ENCODE results near the gene ZMIZ2.
A peak's percentile ranks its signal among the peaks of the same experiment; 100 is the strongest.

The ZMIZ2 gene

DNA sequence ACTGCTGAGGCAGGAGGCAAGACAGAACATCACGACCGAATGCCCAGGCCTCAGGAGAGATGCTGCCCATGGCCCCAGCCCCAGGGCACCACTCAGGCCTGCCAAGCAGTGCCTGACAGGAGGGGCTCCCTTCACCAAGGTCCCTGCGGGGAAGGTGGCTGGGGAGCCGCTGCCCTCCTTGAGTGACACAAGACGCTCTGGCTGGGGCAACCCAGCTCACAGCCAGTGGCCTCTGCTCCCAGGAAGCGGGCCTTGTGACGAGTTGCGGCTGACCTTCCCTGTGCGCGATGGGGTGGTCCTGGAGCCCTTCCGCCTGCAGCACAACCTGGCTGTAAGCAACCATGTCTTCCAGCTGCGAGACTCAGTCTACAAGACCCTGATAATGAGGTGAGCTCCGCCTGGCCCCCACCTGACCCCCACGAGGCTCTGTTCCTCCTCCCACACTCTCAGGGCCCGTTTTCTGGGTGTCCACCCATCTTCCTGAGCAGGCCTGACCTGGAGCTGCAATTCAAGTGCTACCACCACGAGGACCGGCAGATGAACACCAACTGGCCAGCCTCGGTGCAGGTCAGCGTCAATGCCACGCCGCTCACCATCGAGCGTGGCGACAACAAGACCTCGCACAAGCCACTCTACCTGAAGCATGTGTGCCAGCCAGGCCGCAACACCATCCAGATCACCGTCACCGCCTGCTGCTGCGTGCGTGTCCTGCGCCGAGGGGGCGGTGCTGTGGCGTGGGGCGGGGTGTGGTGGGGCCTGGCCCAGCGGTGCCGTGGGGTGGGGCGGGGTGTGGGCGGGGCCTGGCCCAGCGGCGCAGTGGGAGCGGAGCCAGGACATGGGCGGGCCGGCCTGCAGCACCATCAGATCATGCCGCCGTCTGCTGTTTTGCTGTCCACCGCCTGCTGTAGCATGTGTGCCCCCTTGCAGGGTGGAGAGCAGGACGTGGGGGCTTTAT lies 12.8 kb downstream of the ZMIZ2 start:
- peaks cover 0 to 10% of the 10 kb centered on the region in 2 donors for H3K4me1 ChIP-seq (ENCODE audit: control insufficient read depth in 1 of 2, insufficient read depth in 2 of 2, low read length in 2 of 2)
- H3K27ac ChIP-seq (ENCODE audit: low read length) = no peak overlapping the region
- no peaks in the 10 kb centered on the region for H3K27me3 ChIP-seq (ENCODE audit: low read depth, low read length)
- H3K9me3 ChIP-seq (ENCODE audit: control insufficient read depth in 1 of 2, low read length in 2 of 2) = no peaks in the 10 kb centered on the region
- peaks cover 50 to 86% of the 10 kb centered on the region in 2 donors for H3K36me3 ChIP-seq (ENCODE audit: control insufficient read depth in 1 of 2, insufficient read depth in 2 of 2, low read length in 2 of 2)
- H3K4me3 ChIP-seq (ENCODE audit: low read depth in 1 of 2, low read length in 2 of 2) = no peak overlapping the region

DNA sequence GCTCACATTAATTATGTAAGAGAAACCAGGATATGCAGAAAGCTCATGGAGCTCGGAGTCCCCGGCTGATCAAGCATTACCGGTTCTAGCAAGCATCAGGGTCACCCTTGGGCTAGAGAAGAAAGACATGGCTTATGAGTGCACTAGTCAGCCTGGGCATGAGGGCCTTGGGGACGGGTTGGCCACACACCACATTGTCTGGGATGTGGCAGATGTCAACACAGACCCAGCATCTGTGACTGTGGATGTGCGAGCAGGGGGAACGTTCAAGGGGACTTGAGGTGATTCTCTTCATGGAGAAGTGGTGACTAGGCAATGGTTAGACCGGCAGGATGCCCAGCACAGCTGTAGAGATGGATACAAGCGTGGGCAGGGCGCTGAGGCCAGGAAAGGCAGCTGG lies 13.7 kb downstream of the ZMIZ2 start:
- peaks cover 46 to 87% of the 10 kb centered on the region in 2 donors for H3K36me3 ChIP-seq (ENCODE audit: control insufficient read depth in 1 of 2, insufficient read depth in 2 of 2, low read length in 2 of 2)
- no peaks in the 10 kb centered on the region for H3K27me3 ChIP-seq (ENCODE audit: low read depth, low read length)
- H3K4me3 ChIP-seq (ENCODE audit: low read depth in 1 of 2, low read length in 2 of 2) = no peak overlapping the region
- no peak overlapping the region for H3K27ac ChIP-seq (ENCODE audit: low read length)
- no peaks in the 10 kb centered on the region for H3K9me3 ChIP-seq (ENCODE audit: control insufficient read depth in 1 of 2, low read length in 2 of 2)
- H3K4me1 ChIP-seq (ENCODE audit: control insufficient read depth in 1 of 2, insufficient read depth in 2 of 2, low read length in 2 of 2) = peaks cover 0 to 4% of the 10 kb centered on the region in 2 donors

DNA sequence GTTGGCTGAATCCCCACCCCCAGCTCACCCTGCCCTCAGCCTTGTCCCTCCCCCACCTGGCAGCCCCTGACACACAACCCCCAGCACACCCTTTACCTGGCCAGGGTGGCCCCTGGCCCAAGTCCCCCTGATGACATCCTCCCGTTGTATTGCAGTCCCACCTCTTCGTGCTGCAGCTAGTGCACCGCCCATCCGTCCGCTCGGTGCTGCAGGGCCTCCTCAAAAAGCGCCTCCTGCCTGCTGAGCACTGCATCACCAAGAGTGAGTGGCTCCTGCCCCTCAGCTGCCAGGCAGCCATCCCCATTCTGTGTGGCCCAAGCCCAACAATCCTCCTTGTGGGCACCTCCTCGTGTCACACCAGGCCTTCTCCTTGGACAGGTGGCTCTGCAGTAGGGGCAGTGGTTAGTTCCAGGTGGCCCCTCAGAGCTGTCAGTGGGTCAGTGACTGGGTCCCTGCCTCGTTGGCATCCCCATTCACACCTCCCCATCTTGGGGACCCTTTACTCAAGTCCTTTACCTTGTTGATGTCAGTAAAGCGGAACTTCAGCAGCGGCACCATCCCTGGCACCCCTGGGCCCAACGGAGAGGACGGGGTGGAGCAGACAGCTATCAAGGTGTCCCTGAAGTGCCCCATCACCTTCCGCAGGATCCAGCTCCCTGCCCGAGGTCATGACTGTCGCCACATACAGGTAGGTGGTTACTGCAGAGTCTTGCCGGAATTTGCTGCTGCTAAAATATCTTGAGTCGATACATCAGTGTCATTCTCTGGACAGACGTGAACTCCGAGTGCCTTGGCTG lies 14.3 kb downstream of the ZMIZ2 start:
- Histone ChIP-seq H3K9me3 (ENCODE audit: control insufficient read depth in 1 of 2, low read length in 2 of 2) (no peaks in the 10 kb centered on the region), H3K4me3 (ENCODE audit: low read depth in 1 of 2, low read length in 2 of 2) (no peak overlapping the region), H3K27ac (ENCODE audit: low read length) (no peak overlapping the region), H3K4me1 (ENCODE audit: control insufficient read depth in 1 of 2, insufficient read depth in 2 of 2, low read length in 2 of 2) (peaks cover 0 to 9% of the 10 kb centered on the region in 2 donors), H3K36me3 (ENCODE audit: control insufficient read depth in 1 of 2, insufficient read depth in 2 of 2, low read length in 2 of 2) (peaks cover 46 to 88% of the 10 kb centered on the region in 2 donors), H3K27me3 (ENCODE audit: low read depth, low read length) (no peaks in the 10 kb centered on the region)

DNA sequence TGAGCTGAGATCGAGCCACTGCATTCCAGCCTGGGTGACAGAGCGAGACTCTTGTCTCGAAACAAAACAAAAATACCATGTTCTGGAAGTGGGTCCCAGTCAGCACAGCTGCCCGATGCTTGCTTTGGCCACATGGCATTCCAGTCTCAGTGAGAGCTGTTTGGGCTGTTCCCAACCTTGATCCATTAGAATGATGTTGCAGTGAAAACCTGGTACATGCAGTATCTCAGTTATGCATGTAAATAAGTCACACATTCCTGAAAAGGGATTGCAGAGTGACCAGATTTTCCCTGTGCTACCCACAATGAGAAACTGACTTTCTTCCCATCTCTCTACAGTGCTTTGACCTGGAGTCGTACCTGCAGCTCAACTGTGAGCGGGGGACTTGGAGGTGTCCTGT lies 15.4 kb downstream of the ZMIZ2 start:
- Histone ChIP-seq H3K27ac (ENCODE audit: low read length) (no peak overlapping the region), H3K9me3 (ENCODE audit: control insufficient read depth in 1 of 2, low read length in 2 of 2) (no peaks in the 10 kb centered on the region), H3K27me3 (ENCODE audit: low read depth, low read length) (no peaks in the 10 kb centered on the region), H3K4me3 (ENCODE audit: low read depth in 1 of 2, low read length in 2 of 2) (no peak overlapping the region), H3K4me1 (ENCODE audit: control insufficient read depth in 1 of 2, insufficient read depth in 2 of 2, low read length in 2 of 2) (peaks cover 0 to 21% of the 10 kb centered on the region in 2 donors), H3K36me3 (ENCODE audit: control insufficient read depth in 1 of 2, insufficient read depth in 2 of 2, low read length in 2 of 2) (peaks cover 46 to 83% of the 10 kb centered on the region in 2 donors)

DNA sequence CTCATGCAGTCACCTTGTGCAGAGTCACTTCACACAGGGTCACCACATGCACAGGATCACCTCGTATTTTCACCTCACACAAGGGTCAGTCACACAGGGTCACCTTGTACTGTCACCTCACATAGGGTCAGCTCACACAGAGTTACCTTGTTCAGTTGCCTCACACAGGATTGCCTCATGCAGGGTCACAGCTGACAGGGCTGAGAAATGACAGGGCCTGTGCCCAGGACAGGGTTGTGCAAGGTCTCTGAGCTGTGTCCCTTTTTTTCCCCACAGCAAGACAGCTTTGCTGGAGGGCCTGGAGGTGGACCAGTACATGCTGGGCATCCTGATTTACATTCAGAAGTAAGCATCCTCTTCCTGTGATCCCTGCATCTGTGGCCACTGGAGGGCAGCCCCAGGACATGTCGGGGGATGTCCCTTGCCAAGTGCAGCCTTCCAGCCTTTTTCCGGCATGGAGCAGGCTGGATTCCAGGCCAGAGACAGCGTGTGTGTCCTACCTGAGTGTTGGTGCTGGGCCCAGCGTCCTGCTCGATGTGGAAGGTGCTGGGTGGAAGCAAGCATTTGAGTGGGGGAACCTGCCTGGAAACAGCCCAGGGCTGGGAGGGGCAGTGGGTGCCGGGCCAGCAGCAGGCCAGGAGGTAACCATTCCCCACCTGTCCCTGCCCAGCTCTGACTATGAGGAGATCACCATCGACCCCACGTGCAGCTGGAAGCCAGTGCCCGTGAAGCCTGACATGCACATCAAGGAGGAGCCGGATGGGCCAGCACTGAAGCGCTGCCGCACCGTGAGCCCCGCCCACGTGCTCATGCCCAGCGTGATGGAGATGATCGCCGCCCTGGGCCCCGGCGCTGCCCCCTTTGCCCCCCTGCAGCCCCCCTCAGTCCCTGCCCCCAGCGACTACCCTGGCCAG lies 16.3 kb downstream of the ZMIZ2 start:
- no peaks in the 10 kb centered on the region for H3K27me3 ChIP-seq (ENCODE audit: low read depth, low read length)
- peaks cover 6 to 29% of the 10 kb centered on the region in 2 donors for H3K4me1 ChIP-seq (ENCODE audit: control insufficient read depth in 1 of 2, insufficient read depth in 2 of 2, low read length in 2 of 2)
- no peak overlapping the region for H3K27ac ChIP-seq (ENCODE audit: low read length)
- peaks cover 39 to 75% of the 10 kb centered on the region in 2 donors for H3K36me3 ChIP-seq (ENCODE audit: control insufficient read depth in 1 of 2, insufficient read depth in 2 of 2, low read length in 2 of 2)
- H3K4me3 ChIP-seq (ENCODE audit: low read depth in 1 of 2, low read length in 2 of 2) = no peak overlapping the region
- H3K9me3 ChIP-seq (ENCODE audit: control insufficient read depth in 1 of 2, low read length in 2 of 2) = no peaks in the 10 kb centered on the region

DNA sequence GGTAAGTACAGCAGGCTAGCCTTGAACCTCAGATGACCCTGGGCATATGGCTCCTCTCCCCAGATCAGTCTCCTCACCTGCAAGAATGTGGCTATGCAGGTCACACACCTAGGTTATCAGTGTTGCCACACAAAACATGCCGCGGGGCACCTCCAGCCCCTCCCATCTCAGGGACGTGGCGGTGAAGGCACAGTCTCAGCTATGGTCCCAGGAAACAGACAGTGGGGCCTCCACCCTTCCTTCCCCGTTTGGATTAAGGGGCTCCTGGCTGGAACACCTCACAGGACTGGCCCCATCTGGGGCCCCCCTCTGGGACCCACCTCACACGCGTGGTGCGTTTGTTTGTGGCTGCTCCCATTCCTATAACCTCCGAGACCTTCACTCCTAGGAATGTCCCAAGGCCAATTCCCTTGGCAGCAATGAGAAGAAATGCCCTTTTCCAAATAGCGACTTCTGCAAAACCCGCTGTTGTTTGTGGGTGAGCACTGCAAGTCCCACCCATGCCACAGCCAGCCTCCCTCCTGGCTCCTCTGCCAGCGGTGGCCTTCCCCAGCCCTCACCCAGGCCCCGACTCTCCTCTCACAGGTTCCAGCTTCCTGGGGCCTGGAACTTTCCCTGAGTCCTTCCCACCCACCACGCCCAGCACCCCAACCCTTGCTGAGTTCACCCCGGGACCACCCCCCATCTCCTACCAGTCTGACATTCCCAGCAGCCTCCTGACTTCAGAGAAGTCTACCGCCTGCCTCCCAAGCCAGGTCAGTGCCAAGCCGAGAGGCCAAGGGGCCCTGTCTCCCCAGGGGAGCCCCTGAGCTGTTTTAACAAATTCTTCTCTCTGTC lies 17.1 kb downstream of the ZMIZ2 start:
- Histone ChIP-seq H3K27ac (ENCODE audit: low read length) (no peak overlapping the region), H3K4me1 (ENCODE audit: control insufficient read depth in 1 of 2, insufficient read depth in 2 of 2, low read length in 2 of 2) (peaks cover 11 to 35% of the 10 kb centered on the region in 2 donors), H3K9me3 (ENCODE audit: control insufficient read depth in 1 of 2, low read length in 2 of 2) (no peaks in the 10 kb centered on the region), H3K36me3 (ENCODE audit: control insufficient read depth in 1 of 2, insufficient read depth in 2 of 2, low read length in 2 of 2) (peaks cover 35 to 66% of the 10 kb centered on the region in 2 donors), H3K4me3 (ENCODE audit: low read depth in 1 of 2, low read length in 2 of 2) (no peak overlapping the region), H3K27me3 (ENCODE audit: low read depth, low read length) (no peaks in the 10 kb centered on the region)

DNA sequence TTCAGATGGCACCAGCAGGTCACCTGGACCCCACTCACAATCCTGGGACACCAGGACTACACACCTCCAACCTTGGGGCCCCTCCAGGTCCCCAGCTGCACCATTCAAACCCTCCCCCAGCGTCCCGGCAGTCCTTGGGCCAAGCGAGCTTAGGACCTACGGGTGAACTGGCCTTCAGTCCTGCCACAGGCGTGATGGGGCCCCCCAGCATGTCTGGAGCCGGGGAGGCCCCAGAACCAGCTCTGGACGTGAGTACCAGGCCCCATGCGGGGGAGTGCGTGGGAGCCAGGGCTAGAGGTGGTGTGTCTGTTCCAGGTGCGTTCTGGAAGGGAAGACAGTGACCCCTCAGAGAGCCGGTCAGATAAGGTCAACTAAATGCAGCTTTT lies 17.8 kb downstream of the ZMIZ2 start:
- Histone ChIP-seq H3K27ac (ENCODE audit: low read length) (no peak overlapping the region), H3K4me3 (ENCODE audit: low read depth in 1 of 2, low read length in 2 of 2) (no peak overlapping the region), H3K9me3 (ENCODE audit: control insufficient read depth in 1 of 2, low read length in 2 of 2) (no peaks in the 10 kb centered on the region), H3K36me3 (ENCODE audit: control insufficient read depth in 1 of 2, insufficient read depth in 2 of 2, low read length in 2 of 2) (peaks cover 35 to 60% of the 10 kb centered on the region in 2 donors), H3K27me3 (ENCODE audit: low read depth, low read length) (no peaks in the 10 kb centered on the region), H3K4me1 (ENCODE audit: control insufficient read depth in 1 of 2, insufficient read depth in 2 of 2, low read length in 2 of 2) (peaks cover 11 to 35% of the 10 kb centered on the region in 2 donors)

DNA sequence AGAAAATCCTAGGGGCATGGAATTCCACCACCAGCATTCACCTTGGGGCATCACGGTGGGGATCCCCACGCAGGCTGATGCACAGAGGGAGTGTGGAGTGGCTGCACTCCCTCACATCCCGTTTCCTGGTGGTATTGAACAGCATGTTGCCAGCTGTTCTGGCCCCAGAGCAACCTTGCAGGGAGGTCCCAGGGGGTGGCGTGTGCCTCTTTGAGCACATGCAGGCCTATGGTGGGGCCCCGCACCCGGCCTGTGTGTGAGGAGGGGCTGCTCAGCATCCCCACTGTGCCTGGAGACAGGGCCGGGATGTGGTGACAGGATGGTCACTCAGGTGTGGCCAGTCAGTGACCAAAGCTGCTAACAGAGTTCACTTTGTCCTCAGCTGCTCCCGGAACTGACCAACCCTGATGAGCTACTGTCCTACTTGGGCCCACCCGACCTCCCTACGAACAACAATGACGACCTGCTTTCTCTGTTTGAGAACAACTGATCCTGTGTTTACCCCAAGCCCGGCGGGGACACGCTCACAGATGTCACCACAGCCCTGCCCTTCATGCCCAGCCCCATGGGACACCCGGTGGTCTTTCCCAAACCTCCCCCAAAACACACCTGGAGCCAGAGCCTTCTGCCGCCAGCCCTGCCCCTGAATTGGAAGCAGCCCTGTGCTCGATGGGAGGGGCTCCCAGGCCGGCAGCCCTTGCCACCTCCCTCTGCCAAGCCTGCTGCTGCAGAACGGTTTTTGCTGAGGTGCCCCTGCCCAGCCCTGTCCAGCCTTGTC lies 18.7 kb downstream of the ZMIZ2 start:
- H3K4me1 ChIP-seq (ENCODE audit: control insufficient read depth in 1 of 2, insufficient read depth in 2 of 2, low read length in 2 of 2) = peaks cover 11 to 35% of the 10 kb centered on the region in 2 donors
- no peak overlapping the region for H3K4me3 ChIP-seq (ENCODE audit: low read depth in 1 of 2, low read length in 2 of 2)
- H3K27ac ChIP-seq (ENCODE audit: low read length) = no peak overlapping the region
- no peaks in the 10 kb centered on the region for H3K9me3 ChIP-seq (ENCODE audit: control insufficient read depth in 1 of 2, low read length in 2 of 2)
- no peaks in the 10 kb centered on the region for H3K27me3 ChIP-seq (ENCODE audit: low read depth, low read length)
- H3K36me3 ChIP-seq (ENCODE audit: control insufficient read depth in 1 of 2, insufficient read depth in 2 of 2, low read length in 2 of 2) = peaks cover 35 to 53% of the 10 kb centered on the region in 2 donors

DNA sequence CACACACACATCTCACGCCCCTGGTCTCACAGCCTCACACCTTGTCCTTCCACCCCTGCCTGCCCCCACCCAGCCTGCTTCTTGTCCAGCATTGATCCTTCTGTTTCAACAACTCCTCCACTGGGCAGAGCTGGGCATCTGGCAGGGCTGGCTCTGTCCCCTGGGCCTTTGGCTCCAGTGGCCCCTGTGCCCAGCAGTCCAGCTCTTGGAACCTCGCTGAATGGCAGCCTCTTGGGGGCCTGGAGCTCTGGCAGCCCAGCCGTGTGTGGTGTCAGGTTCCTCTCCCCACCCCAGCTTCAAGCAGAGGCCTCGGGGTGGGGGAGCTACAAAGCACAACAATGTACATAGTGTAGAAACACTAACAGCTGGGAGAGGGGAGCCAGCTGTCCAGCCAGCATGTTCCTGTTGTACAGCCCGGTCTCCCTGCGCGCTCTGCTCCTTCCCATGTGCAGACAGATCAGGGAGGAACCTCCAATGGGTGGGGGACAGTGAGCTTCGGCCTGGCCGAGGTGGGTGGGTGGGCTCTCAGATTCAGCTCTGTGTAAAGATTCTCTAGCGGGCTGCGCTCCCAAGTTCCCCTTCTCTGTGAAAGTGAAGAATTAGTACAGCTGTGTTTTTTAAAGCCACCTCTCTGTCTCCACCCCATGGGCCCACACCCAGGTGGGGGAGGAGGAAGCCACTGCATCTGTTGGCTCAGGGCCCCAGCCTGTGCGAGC lies 19.4 kb downstream of the ZMIZ2 start:
- peak overlapping the region; percentile 31 for H3K27ac ChIP-seq (ENCODE audit: low read length)
- H3K4me1 ChIP-seq (ENCODE audit: control insufficient read depth in 1 of 2, insufficient read depth in 2 of 2, low read length in 2 of 2) = peaks cover 11 to 35% of the 10 kb centered on the region in 2 donors
- H3K9me3 ChIP-seq (ENCODE audit: control insufficient read depth in 1 of 2, low read length in 2 of 2) = no peaks in the 10 kb centered on the region
- H3K36me3 ChIP-seq (ENCODE audit: control insufficient read depth in 1 of 2, insufficient read depth in 2 of 2, low read length in 2 of 2) = peaks cover 31 to 47% of the 10 kb centered on the region in 2 donors
- peak overlapping the region in 1 of 2 donors; percentile 26 for H3K4me3 ChIP-seq (ENCODE audit: low read depth in 1 of 2, low read length in 2 of 2)
- H3K27me3 ChIP-seq (ENCODE audit: low read depth, low read length) = no peaks in the 10 kb centered on the region

Data from muscle layer of duodenum (tissue), 2 donors.